ENCODE data around the gene FOLR1.
"Not testable (repeated sequence)": the region's sequence is repeated elsewhere in the genome, so short reads cannot be mapped to it uniquely, and the experiment has no call there.

Gene FOLR1

GRCh38 chr11:72191961-72192381, at the start of gene FOLR1:
FOLR1 (plus strand) TSS chr11:72192140; CDS start chr11:72192174, 34 bp downstream.
- peak in 1 of 58 donors; percentile 1 for DNase-seq

- DNase-seq: not testable (repeated sequence)
Observed at GRCh38 chr11:72142543-72142942, 49.4 kb upstream of the FOLR1 start.

- DNase-seq: no peak
Observed at GRCh38 chr11:72144807-72145565, 47.0 kb upstream of the FOLR1 start.

- DNase-seq: no peak
Observed at GRCh38 chr11:72146625-72147024, 45.3 kb upstream of the FOLR1 start.

GRCh38 chr11:72150882-72151281, 41.1 kb upstream of the FOLR1 start:
- no peak for DNase-seq

- not testable (repeated sequence) for DNase-seq
Observed at GRCh38 chr11:72153874-72154273, 38.1 kb upstream of the FOLR1 start.

GRCh38 chr11:72154816-72155215, 37.1 kb upstream of the FOLR1 start:
- no peak for DNase-seq

- no peak for DNase-seq
Observed at GRCh38 chr11:72155751-72156150, 36.2 kb upstream of the FOLR1 start.

GRCh38 chr11:72157131-72157530, 34.8 kb upstream of the FOLR1 start:
- DNase-seq: no peak

- DNase-seq: no peak
Observed at GRCh38 chr11:72160319-72160718, 31.6 kb upstream of the FOLR1 start.

- DNase-seq: no peak
Observed at GRCh38 chr11:72162891-72163492, 28.9 kb upstream of the FOLR1 start.

- not testable (repeated sequence) for DNase-seq
Observed at GRCh38 chr11:72164187-72164586, 27.8 kb upstream of the FOLR1 start.

- DNase-seq: not testable (repeated sequence)
Observed at GRCh38 chr11:72169046-72169555, 22.8 kb upstream of the FOLR1 start.

GRCh38 chr11:72169754-72170153, 22.2 kb upstream of the FOLR1 start:
- peak in 27 of 58 donors; percentile 2 to 65 (median 28) for DNase-seq

GRCh38 chr11:72172043-72172442, 19.9 kb upstream of the FOLR1 start:
- DNase-seq: not testable (repeated sequence)

GRCh38 chr11:72173291-72173690, 18.6 kb upstream of the FOLR1 start:
- no peak for DNase-seq

GRCh38 chr11:72174302-72175070, 17.5 kb upstream of the FOLR1 start:
- no peak for DNase-seq

- no peak for DNase-seq
Observed at GRCh38 chr11:72177656-72178055, 14.3 kb upstream of the FOLR1 start.

- no peak for DNase-seq
Observed at GRCh38 chr11:72179049-72179803, 12.7 kb upstream of the FOLR1 start.

- DNase-seq: no peak
Observed at GRCh38 chr11:72179804-72180396, 12.0 kb upstream of the FOLR1 start.
